Endothelial cell (in vitro differentiated cells): ENCODE measurements around the gene NYNRIN. TPM values are rescaled to one million over a fixed set of nuclear protein-coding genes. Genes with fewer than 3 reads are reported as not detected.

ENCODE experiments used
- DNase-seq: peaks from one replicate; pipeline ENCODE4 v3.0.0; 2021; ENCODE audit warnings: low spot score
- H3K27ac Mint-ChIP-seq: one replicate; pipeline ENCODE4 v1.8.0; 2021; ENCODE audit warnings: mixed read lengths, inconsistent platforms; ENCODE audit not compliant: unreplicated experiment
- H3K27me3 Mint-ChIP-seq: one replicate; pipeline ENCODE4 v1.8.0; 2021; ENCODE audit warnings: mild to moderate bottlenecking, moderate library complexity, mixed read lengths, inconsistent platforms; ENCODE audit not compliant: unreplicated experiment
- H3K36me3 Mint-ChIP-seq: one replicate; pipeline ENCODE4 v1.8.0; 2021; ENCODE audit warnings: mild to moderate bottlenecking, low read depth, mixed read lengths, inconsistent platforms; ENCODE audit not compliant: unreplicated experiment
- H3K4me1 Mint-ChIP-seq: one replicate; pipeline ENCODE4 v1.8.0; 2021; ENCODE audit warnings: mild to moderate bottlenecking, mixed read lengths, inconsistent platforms; ENCODE audit not compliant: unreplicated experiment
- H3K4me3 Mint-ChIP-seq: one replicate; pipeline ENCODE4 v1.8.0; 2021; ENCODE audit warnings: mild to moderate bottlenecking, mixed read lengths, inconsistent platforms; ENCODE audit not compliant: unreplicated experiment
- H3K9me3 Mint-ChIP-seq: one replicate; pipeline ENCODE4 v1.8.0; 2021; ENCODE audit warnings: mixed read lengths, inconsistent platforms; ENCODE audit not compliant: unreplicated experiment
- CTCF ChIP-seq: fragments of 200-600 bp; sonication (generic); IDR thresholded peaks from one replicate; pipeline ENCODE4 v1.5.0; 2021; ENCODE audit warnings: antibody characterized with exemption; ENCODE audit not compliant: unreplicated experiment
- total RNA-seq: library from RNA; stranded (reverse); fragmentation: NEBNext Ultra II Directional; extraction: Animal tissue kit (Norgen Biotek cat#: 25700); gene quantifications from one replicate; pipeline ENCODE4 v1.2.1, GENCODE V29; 2021; ENCODE audit not compliant: unreplicated experiment

Gene NYNRIN
- total RNA-seq, 1 donor from 2014 or later, result 49.0 TPM

- H3K4me1 Mint-ChIP-seq, result peaks cover 19% of the 10 kb centered on the region
- peak within 1 kb of the TSS; percentile 91 for H3K4me3 Mint-ChIP-seq
- no peaks in the 10 kb centered on the region for H3K9me3 Mint-ChIP-seq
- TF ChIP-seq CTCF, result no peak
- H3K27ac Mint-ChIP-seq, result peak within 1 kb of the TSS; percentile 92
- H3K36me3 Mint-ChIP-seq, result no peaks in the 10 kb centered on the region
- peak; percentile 62 for DNase-seq
- peaks cover 9% of the 10 kb centered on the region for H3K27me3 Mint-ChIP-seq
Observed at GRCh38 chr14:24367514-24368211, 31.1 kb upstream of the NYNRIN start, which contains the start of gene NFATC4. TSS of gene NFATC4 (plus strand) at chr14:24368184. CDS start at chr14:24368341, 157 bp downstream.

GRCh38 chr14:24368212-24368561, 30.6 kb upstream of the NYNRIN start:
- H3K4me1 Mint-ChIP-seq, result peaks cover 19% of the 10 kb centered on the region
- H3K4me3 Mint-ChIP-seq, result peak overlapping the region; percentile 91
- no peak for TF ChIP-seq CTCF
- H3K36me3 Mint-ChIP-seq, result no peaks in the 10 kb centered on the region
- H3K27ac Mint-ChIP-seq, result no peak overlapping the region
- peaks cover 9% of the 10 kb centered on the region for H3K27me3 Mint-ChIP-seq
- DNase-seq, result no peak
- no peaks in the 10 kb centered on the region for H3K9me3 Mint-ChIP-seq

- TF ChIP-seq CTCF, result no peak
- Mint-ChIP-seq H3K4me3 (peak overlapping the region; percentile 91), H3K4me1 (peaks cover 19% of the 10 kb centered on the region), H3K27ac (no peak overlapping the region), H3K27me3 (peaks cover 9% of the 10 kb centered on the region), H3K36me3 (no peaks in the 10 kb centered on the region), H3K9me3 (no peaks in the 10 kb centered on the region)
- peak; percentile 41 for DNase-seq
Observed at GRCh38 chr14:24368562-24369252, 30.1 kb upstream of the NYNRIN start.

- H3K4me3 Mint-ChIP-seq, result peak overlapping the region; percentile 77
- H3K4me1 Mint-ChIP-seq, result peaks cover 19% of the 10 kb centered on the region
- H3K27ac Mint-ChIP-seq, result no peak overlapping the region
- peaks cover 9% of the 10 kb centered on the region for H3K27me3 Mint-ChIP-seq
- TF ChIP-seq CTCF, result no peak
- no peaks in the 10 kb centered on the region for H3K36me3 Mint-ChIP-seq
- DNase-seq, result no peak
- no peaks in the 10 kb centered on the region for H3K9me3 Mint-ChIP-seq
Observed at GRCh38 chr14:24369463-24369862, 29.3 kb upstream of the NYNRIN start.
